A549 (cell line): ENCODE results near the gene MXRA7.

Experiments
- BCL3 ChIP-seq: fragments of >200 bp; sonication (Bioruptor Twin); formaldehyde crosslinking; IDR thresholded peaks from 3 replicates; pipeline ENCODE4 v1.6.1; 2016
- JUNB ChIP-seq: fragments of >200 bp; sonication (Bioruptor Twin); formaldehyde crosslinking; IDR thresholded peaks from 2 replicates; pipeline ENCODE4 v1.6.1; 2016
- MYC ChIP-seq: IDR thresholded peaks from 2 replicates; pipeline ENCODE4 v1.6.1; 2012; ENCODE audit warnings: mild to moderate bottlenecking, inconsistent platforms, low read length, improper control_type of control experiment, borderline replicate concordance
- POLR2A ChIP-seq: IDR thresholded peaks from 2 replicates; pipeline ENCODE4 v1.6.1; 2012; ENCODE audit warnings: mild to moderate bottlenecking, low read length
- TF ChIP-seq, protein P1 (sequence below): fragments of >200 bp; sonication (Bioruptor Twin); formaldehyde crosslinking; IDR thresholded peaks from 3 replicates; pipeline ENCODE4 v1.5.1; 2016

- TF ChIP-seq, protein P1, sequence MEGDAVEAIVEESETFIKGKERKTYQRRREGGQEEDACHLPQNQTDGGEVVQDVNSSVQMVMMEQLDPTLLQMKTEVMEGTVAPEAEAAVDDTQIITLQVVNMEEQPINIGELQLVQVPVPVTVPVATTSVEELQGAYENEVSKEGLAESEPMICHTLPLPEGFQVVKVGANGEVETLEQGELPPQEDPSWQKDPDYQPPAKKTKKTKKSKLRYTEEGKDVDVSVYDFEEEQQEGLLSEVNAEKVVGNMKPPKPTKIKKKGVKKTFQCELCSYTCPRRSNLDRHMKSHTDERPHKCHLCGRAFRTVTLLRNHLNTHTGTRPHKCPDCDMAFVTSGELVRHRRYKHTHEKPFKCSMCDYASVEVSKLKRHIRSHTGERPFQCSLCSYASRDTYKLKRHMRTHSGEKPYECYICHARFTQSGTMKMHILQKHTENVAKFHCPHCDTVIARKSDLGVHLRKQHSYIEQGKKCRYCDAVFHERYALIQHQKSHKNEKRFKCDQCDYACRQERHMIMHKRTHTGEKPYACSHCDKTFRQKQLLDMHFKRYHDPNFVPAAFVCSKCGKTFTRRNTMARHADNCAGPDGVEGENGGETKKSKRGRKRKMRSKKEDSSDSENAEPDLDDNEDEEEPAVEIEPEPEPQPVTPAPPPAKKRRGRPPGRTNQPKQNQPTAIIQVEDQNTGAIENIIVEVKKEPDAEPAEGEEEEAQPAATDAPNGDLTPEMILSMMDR, result no peak
- TF ChIP-seq POLR2A, result no peak
- TF ChIP-seq JUNB, result no peak
- TF ChIP-seq BCL3, result no peak
- TF ChIP-seq MYC, result no peak
Measured at GRCh38 chr17:76723812-76724211, 13.0 kb upstream of the MXRA7 start.
